KMS-11 (cell line): ENCODE measurements around the gene USP32.

Experiments
- H2AFZ ChIP-seq: fragments of 200-600 bp; sonication (generic); 2 replicates; pipeline ENCODE4 v1.6.1; 2016; ENCODE audit warnings: antibody characterized with exemption, mixed run types, low read depth
- H3K27ac ChIP-seq: fragments of 200-600 bp; sonication (generic); 2 replicates; pipeline ENCODE4 v1.6.1; 2016; ENCODE audit warnings: mild to moderate bottlenecking, mixed run types
- H3K27me3 ChIP-seq: fragments of 200-600 bp; sonication (generic); 2 replicates; pipeline ENCODE4 v1.6.1; 2017; ENCODE audit warnings: mild to moderate bottlenecking, low read depth, mixed run types, moderate library complexity; ENCODE audit not compliant: insufficient read depth
- H3K36me3 ChIP-seq: fragments of 200-600 bp; sonication (generic); 2 replicates; pipeline ENCODE4 v1.6.1; 2017; ENCODE audit warnings: mild to moderate bottlenecking, mixed run types; ENCODE audit not compliant: insufficient read depth
- H3K4me1 ChIP-seq: fragments of 200-600 bp; sonication (generic); 2 replicates; pipeline ENCODE4 v1.6.1; 2016; ENCODE audit warnings: mild to moderate bottlenecking, low read depth, mixed run types; ENCODE audit not compliant: poor library complexity, severe bottlenecking
- H3K4me2 ChIP-seq: fragments of 200-600 bp; sonication (generic); 2 replicates; pipeline ENCODE4 v1.7.0; 2016; ENCODE audit warnings: mild to moderate bottlenecking, mixed run types
- H3K4me3 ChIP-seq: fragments of 200-600 bp; sonication (generic); IDR thresholded peaks from 2 replicates; pipeline ENCODE4 v1.6.1; 2017; ENCODE audit warnings: low read depth, low read length, mixed read lengths; ENCODE audit not compliant: insufficient read depth
- H3K79me2 ChIP-seq: fragments of 200-600 bp; sonication (generic); 2 replicates; pipeline ENCODE4 v1.6.1; 2016; ENCODE audit warnings: low read depth, mixed run types; ENCODE audit not compliant: insufficient read depth
- H3K9ac ChIP-seq: fragments of 200-600 bp; sonication (generic); 2 replicates; pipeline ENCODE4 v1.6.1; 2016; ENCODE audit warnings: mild to moderate bottlenecking, mixed run types
- H4K20me1 ChIP-seq: fragments of 200-600 bp; sonication (generic); 2 replicates; pipeline ENCODE4 v1.6.1; 2016; ENCODE audit warnings: mild to moderate bottlenecking, mixed run types; ENCODE audit not compliant: insufficient read depth
- CTCF ChIP-seq: fragments of 200-600 bp; sonication (generic); conservative IDR thresholded peaks from 2 replicates; pipeline ENCODE4 v1.6.1; 2017; ENCODE audit warnings: low read depth, mild to moderate bottlenecking, antibody characterized with exemption, low read length, moderate library complexity, mixed read lengths

The USP32 gene

GRCh38 chr17:60159479-60159866 is 232.5 kb downstream of the USP32 start:
- Histone ChIP-seq H3K9ac (no peak overlapping the region), H3K27ac (no peak overlapping the region), H3K79me2 (no peaks in the 10 kb centered on the region), H3K4me1 (no peaks in the 10 kb centered on the region), H4K20me1 (no peaks in the 10 kb centered on the region), H2AFZ (no peak overlapping the region), H3K36me3 (no peaks in the 10 kb centered on the region), H3K4me2 (no peak overlapping the region), H3K27me3 (peaks cover 17% of the 10 kb centered on the region; the same call in 1 of the 2 replicates), H3K4me3 (no peak overlapping the region)
- TF ChIP-seq CTCF: no peak

- Histone ChIP-seq H3K4me2 (no peak overlapping the region), H3K27me3 (peaks cover 18% of the 10 kb centered on the region; the same call in 1 of the 2 replicates), H3K36me3 (no peaks in the 10 kb centered on the region), H2AFZ (no peak overlapping the region), H3K4me1 (no peaks in the 10 kb centered on the region), H3K4me3 (no peak overlapping the region), H4K20me1 (no peaks in the 10 kb centered on the region), H3K9ac (no peak overlapping the region), H3K27ac (no peak overlapping the region), H3K79me2 (no peaks in the 10 kb centered on the region)
- no peak for TF ChIP-seq CTCF
These were observed 233.0 kb downstream of the USP32 start for GRCh38 chr17:60158751-60159478.

GRCh38 chr17:60157487-60158040 is 234.4 kb downstream of the USP32 start:
- peaks cover 18% of the 10 kb centered on the region; the same call in 1 of the 2 replicates for H3K27me3 ChIP-seq
- H3K4me3 ChIP-seq: no peak overlapping the region
- H4K20me1 ChIP-seq: no peaks in the 10 kb centered on the region
- no peaks in the 10 kb centered on the region for H3K79me2 ChIP-seq
- no peaks in the 10 kb centered on the region for H3K4me1 ChIP-seq
- H3K27ac ChIP-seq: no peak overlapping the region
- no peak for TF ChIP-seq CTCF
- no peak overlapping the region for H3K9ac ChIP-seq
- H2AFZ ChIP-seq: no peak overlapping the region
- no peaks in the 10 kb centered on the region for H3K36me3 ChIP-seq
- H3K4me2 ChIP-seq: no peak overlapping the region

- no peak overlapping the region for H3K27ac ChIP-seq
- no peak overlapping the region for H3K4me2 ChIP-seq
- H3K27me3 ChIP-seq: peaks cover 18% of the 10 kb centered on the region; the same call in 1 of the 2 replicates
- no peak overlapping the region for H2AFZ ChIP-seq
- H3K36me3 ChIP-seq: no peaks in the 10 kb centered on the region
- H4K20me1 ChIP-seq: no peaks in the 10 kb centered on the region
- no peaks in the 10 kb centered on the region for H3K4me1 ChIP-seq
- TF ChIP-seq CTCF: no peak
- no peak overlapping the region for H3K9ac ChIP-seq
- no peak overlapping the region for H3K4me3 ChIP-seq
- no peaks in the 10 kb centered on the region for H3K79me2 ChIP-seq
These were observed 235.2 kb downstream of the USP32 start for GRCh38 chr17:60156746-60157145.
